Kidney epithelial cell (primary cell): ENCODE data around the gene DAP3. TPM values are rescaled to one million over a fixed set of nuclear protein-coding genes. Genes with fewer than 3 reads are reported as not detected.
"Not testable (repeated sequence)": the region's sequence is repeated elsewhere in the genome, so short reads cannot be mapped to it uniquely, and the experiment has no call there.

Experiments used
- DNase-seq: peaks from one replicate; pipeline ENCODE4 v3.0.0-alpha.2; 2010; ENCODE audit warnings: low read depth
- H3K27me3 ChIP-seq: 2 replicates; pipeline ENCODE4 v1.6.0; 2011; ENCODE audit warnings: low read length; ENCODE audit not compliant: control insufficient read depth, insufficient read depth
- H3K36me3 ChIP-seq: 2 replicates; pipeline ENCODE4 v1.5.1; 2011; ENCODE audit warnings: low read length; ENCODE audit not compliant: control insufficient read depth, insufficient read depth
- H3K4me3 ChIP-seq: 2 replicates; pipeline ENCODE4 v1.5.1; 2011; ENCODE audit warnings: low read depth, mild to moderate bottlenecking, control low read depth, low read length
- CTCF ChIP-seq: IDR thresholded peaks from 2 replicates; pipeline ENCODE4 v1.5.1; 2011; ENCODE audit warnings: mild to moderate bottlenecking, moderate library complexity, low read length, control low read depth, inconsistent platforms; ENCODE audit not compliant: insufficient read depth, poor library complexity, severe bottlenecking
- total RNA-seq: library from RNA; depleted of rRNA; stranded (reverse); fragments of >200 nt; gene quantifications from 2 replicates; pipeline ENCODE4 v1.2.3, GENCODE V29; 2015

Gene DAP3
- total RNA-seq, 1 donor from 2014 or later, result 134 TPM

GRCh38 chr1:155703216-155703615, 14.3 kb downstream of the DAP3 start:
- Histone ChIP-seq H3K4me3 (no peak overlapping the region), H3K36me3 (no peaks in the 10 kb centered on the region), H3K27me3 (no peaks in the 10 kb centered on the region)
- no peak for DNase-seq
- no peak for TF ChIP-seq CTCF

GRCh38 chr1:155704414-155704813, 15.5 kb downstream of the DAP3 start:
- not testable (repeated sequence) for H3K36me3 ChIP-seq, DNase-seq, H3K27me3 ChIP-seq, H3K4me3 ChIP-seq

GRCh38 chr1:155706139-155706538, 17.2 kb downstream of the DAP3 start:
- no peaks in the 10 kb centered on the region for H3K36me3 ChIP-seq
- TF ChIP-seq CTCF, result no peak
- no peak for DNase-seq

DNA sequence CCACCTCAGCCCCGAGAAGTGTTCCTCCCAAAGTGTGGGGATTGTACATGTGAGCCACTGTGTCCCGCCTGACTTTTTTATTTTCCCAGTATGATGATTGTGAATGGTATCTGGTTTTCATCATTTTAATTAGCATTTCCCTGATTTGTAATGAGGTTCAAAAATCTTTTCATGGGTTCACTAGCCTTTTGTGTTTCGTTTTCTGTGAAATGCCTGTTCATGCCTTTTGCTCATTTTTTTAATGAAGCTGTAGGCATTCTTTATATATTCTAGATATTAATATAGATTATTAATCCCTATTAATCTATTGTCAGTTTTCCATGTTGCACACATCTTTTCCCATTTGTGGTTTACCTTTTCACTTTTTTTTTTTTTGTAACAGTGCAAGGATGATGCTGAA, 20.5 kb downstream of the DAP3 start:
- Histone ChIP-seq H3K27me3 (no peaks in the 10 kb centered on the region), H3K4me3 (no peak overlapping the region), H3K36me3 (no peaks in the 10 kb centered on the region)
- DNase-seq, result no peak
- no peak for TF ChIP-seq CTCF

More at GRCh38 chr1:155706139-155706538, 17.2 kb downstream of the DAP3 start:
- Histone ChIP-seq H3K4me3 (no peak overlapping the region), H3K27me3 (no peaks in the 10 kb centered on the region)

DNA sequence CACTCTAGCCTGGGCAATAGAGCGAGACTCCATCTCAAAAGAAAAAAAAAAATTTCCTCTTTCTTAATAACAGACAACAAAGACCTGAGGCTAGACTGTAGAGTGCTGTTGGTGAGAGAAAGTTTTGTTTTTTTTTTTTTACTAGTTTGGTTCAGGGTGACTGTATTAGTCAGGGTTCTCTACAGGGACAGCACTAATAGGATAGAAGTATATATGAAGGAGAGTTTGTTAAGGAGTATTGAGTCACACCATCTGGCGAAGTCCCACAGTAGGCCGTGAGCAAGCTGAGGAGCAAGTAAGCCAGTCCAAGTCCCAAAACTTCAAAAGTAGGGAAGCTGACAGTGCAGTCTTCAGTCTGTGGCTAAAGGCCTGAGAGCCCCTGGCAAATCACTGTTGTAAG, 22.6 kb downstream of the DAP3 start:
- H3K36me3 ChIP-seq, result not testable (repeated sequence)

DNA sequence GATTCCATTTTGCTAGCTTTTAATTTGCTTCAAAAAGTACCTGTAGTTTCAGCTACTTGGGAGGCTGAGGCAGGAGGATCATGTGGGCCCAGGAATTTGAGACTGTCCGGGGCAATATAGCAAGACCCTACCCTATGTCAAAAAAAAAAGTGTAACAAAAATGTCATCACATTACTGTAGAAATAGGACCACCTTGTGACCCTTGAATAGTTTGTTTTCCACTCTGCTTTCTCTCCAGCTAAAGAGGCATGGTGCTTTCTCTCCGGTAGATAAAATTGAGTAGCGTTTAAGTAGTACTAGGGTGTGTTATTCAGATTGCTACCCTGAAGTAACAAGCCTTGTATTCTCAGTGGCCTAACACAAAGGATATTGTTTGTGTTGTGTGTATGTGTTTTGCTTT, 23.7 kb downstream of the DAP3 start:
- DNase-seq, H3K36me3 ChIP-seq, H3K4me3 ChIP-seq, H3K27me3 ChIP-seq: not testable (repeated sequence)

More for the DNA sequence above, 22.6 kb downstream of the DAP3 start:
- not testable (repeated sequence) for DNase-seq, H3K27me3 ChIP-seq, H3K4me3 ChIP-seq

GRCh38 chr1:155713075-155713474, 24.2 kb downstream of the DAP3 start:
- H3K27me3 ChIP-seq, result no peaks in the 10 kb centered on the region
- H3K4me3 ChIP-seq, result no peak overlapping the region
- no peak for TF ChIP-seq CTCF
- DNase-seq, result no peak
- no peaks in the 10 kb centered on the region for H3K36me3 ChIP-seq

DNA sequence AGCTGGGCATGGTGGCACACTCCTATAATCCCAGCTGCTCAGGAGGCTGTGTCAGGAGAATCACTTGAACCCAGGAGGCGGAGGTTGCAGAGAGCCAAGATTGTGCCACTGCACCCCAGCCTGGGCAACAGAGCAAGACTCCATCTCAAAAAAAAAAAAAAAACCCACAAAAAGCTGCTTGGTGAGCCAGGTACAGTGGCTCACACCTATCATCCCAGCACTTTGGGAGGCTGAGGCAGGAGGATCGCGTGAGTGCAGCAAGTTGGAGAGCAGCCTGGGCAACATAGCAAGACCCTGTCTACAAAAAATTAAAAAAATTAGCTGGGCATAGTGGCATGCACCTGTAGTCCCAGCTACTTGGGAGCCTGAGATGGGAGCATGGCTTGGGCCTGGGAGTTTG, 26.2 kb downstream of the DAP3 start:
- H3K27me3 ChIP-seq, H3K4me3 ChIP-seq, DNase-seq, H3K36me3 ChIP-seq: not testable (repeated sequence)
